K562 (cell line): ENCODE data around the gene PPP1CC. TPM values are rescaled to one million over a fixed set of nuclear protein-coding genes. Genes with fewer than 3 reads are reported as not detected.

Source experiments
- ATAC-seq: fragments of 200-7000 bp; cut with Tn5 transposase; 3 replicates; pipeline ENCODE4 v1.9.1; 2020; ENCODE audit warnings: moderate library complexity
- BruUV-seq: library from RNA; stranded (reverse); fragments of 400-500 nt; replicated peaks from 2 replicates; lab custom pipeline; 2021; lab: Mats Ljungman, UMichigan
- CTCF ChIA-PET: fragments of 300-600 bp; formaldehyde crosslinking; extraction: SDS; loops from one replicate; lab custom pipeline; 2021; ENCODE audit warnings: low intra/inter-chr PET ratio; lab: Yijun Ruan, JAX
- POLR2A ChIA-PET: fragments of 300-600, 350-650 bp; sonication (Branson Sonifier 250); formaldehyde crosslinking; extraction: SDS; loops from one replicate; lab custom pipeline; 2021; ENCODE audit warnings: antibody characterized with exemption, inconsistent platforms; lab: Yijun Ruan, JAX
- DNase-seq, 4 experiments: peaks; one replicate each; pipeline versions ENCODE4 v3.0.0 to v3.0.0-alpha.2; 2011 to 2018; ENCODE audit warnings: low spot score in 3 of 4, mixed read lengths in 3 of 4; ENCODE audit errors: extremely low read depth in 1 of 4
- FAIRE-seq: peaks from 2 replicates; lab custom pipeline; 2011; peaks lifted over from hg19 to GRCh38; lab: Jason Lieb, UNC
- H2AFZ ChIP-seq: 2 replicates; pipeline ENCODE4 v1.6.0; 2011; ENCODE audit warnings: low read depth, low read length, control low read depth, inconsistent platforms
- H3K27ac ChIP-seq: fragments of 200-600 bp; 3 replicates; pipeline ENCODE4 v1.8.0; 2011; ENCODE audit warnings: low read depth, mild to moderate bottlenecking, control low read depth, inconsistent platforms, low read length, moderate library complexity, mixed read lengths; ENCODE audit errors: extremely low read depth
- H3K27me3 ChIP-seq, 2 experiments: fragments of 300-600 bp in 1 of 2; 2 replicates in 1 of 2; 3 replicates in 1 of 2; pipeline versions ENCODE4 v1.6.0 to v1.8.0; 2011; ENCODE audit warnings: inconsistent platforms in 2 of 2, low read length in 2 of 2, mild to moderate bottlenecking in 1 of 2, mixed read lengths in 1 of 2, moderate library complexity in 1 of 2; ENCODE audit not compliant: control insufficient read depth in 2 of 2, insufficient read depth in 2 of 2
- H3K36me3 ChIP-seq: fragments of 300-600 bp; 3 replicates; pipeline ENCODE4 v1.8.0; 2011; ENCODE audit warnings: mild to moderate bottlenecking, low read length, inconsistent platforms; ENCODE audit not compliant: control insufficient read depth, insufficient read depth
- H3K4me1 ChIP-seq, 2 experiments: fragments of 200-600 bp in 1 of 2; replicated peaks in 1 of 2; 2 replicates in 1 of 2; 3 replicates in 1 of 2; pipeline versions ENCODE4 v1.5.1 to v1.8.0; 2011; ENCODE audit warnings: inconsistent platforms in 2 of 2, low read length in 2 of 2, mild to moderate bottlenecking in 1 of 2, mixed read lengths in 1 of 2, moderate library complexity in 1 of 2; ENCODE audit not compliant: control insufficient read depth in 2 of 2, insufficient read depth in 2 of 2
- H3K4me2 ChIP-seq: 2 replicates; pipeline ENCODE4 v1.6.1; 2011; ENCODE audit warnings: low read length, control low read depth, inconsistent platforms, mixed read lengths; ENCODE audit not compliant: insufficient read depth
- H3K4me3 ChIP-seq: fragments of 200-600 bp; sonication (generic), shearing (Covaris generic); 2 replicates; pipeline ENCODE4 v1.5.1; 2016; ENCODE audit warnings: control low read depth, inconsistent platforms
- H3K79me2 ChIP-seq: fragments of 200-600 bp; 3 replicates; pipeline ENCODE4 v1.8.0; 2011; ENCODE audit warnings: low read length, inconsistent platforms; ENCODE audit not compliant: control insufficient read depth, insufficient read depth
- H3K9ac ChIP-seq, 2 experiments: 2 replicates each; pipeline versions ENCODE4 v1.6.0 to v1.6.1; 2011; ENCODE audit warnings: low read depth in 2 of 2, low read length in 2 of 2, control low read depth in 1 of 2, inconsistent platforms in 1 of 2, mild to moderate bottlenecking in 1 of 2, mixed read lengths in 1 of 2; ENCODE audit not compliant: insufficient read depth in 1 of 2
- H3K9me1 ChIP-seq: one replicate; pipeline ENCODE4 v1.6.0; 2011; ENCODE audit warnings: inconsistent platforms, mild to moderate bottlenecking, low read length, moderate library complexity; ENCODE audit not compliant: control insufficient read depth, insufficient read depth
- H3K9me3 ChIP-seq: replicated peaks from 2 replicates; pipeline ENCODE4 v1.5.1; 2011; ENCODE audit warnings: low read depth, low read length, inconsistent platforms; ENCODE audit not compliant: control insufficient read depth, insufficient read depth
- H4K20me1 ChIP-seq: replicated peaks from 2 replicates; pipeline ENCODE4 v1.6.1; 2011; ENCODE audit warnings: low read length, inconsistent platforms, mixed read lengths; ENCODE audit not compliant: control insufficient read depth, insufficient read depth
- CTBP1 ChIP-seq: fragments of 450-650 bp; IDR thresholded peaks from 2 replicates; pipeline ENCODE4 v1.6.1; 2016; ENCODE audit warnings: borderline replicate concordance
- E2F3 ChIP-seq: fragments of 250-450 bp; sonication (Bioruptor Pico); IDR thresholded peaks from 2 replicates; pipeline ENCODE4 v1.4.0; 2020; ENCODE audit warnings: mild to moderate bottlenecking
- E2F8 ChIP-seq: fragments of 450-650 bp; IDR thresholded peaks from 2 replicates; pipeline ENCODE4 v1.7.1; 2018; ENCODE audit warnings: mild to moderate bottlenecking, low read depth; ENCODE audit not compliant: partially characterized antibody
- EP400 ChIP-seq: fragments of 450-650 bp; IDR thresholded peaks from 2 replicates; pipeline ENCODE4 v1.6.1; 2017; ENCODE audit warnings: antibody characterized with exemption, mild to moderate bottlenecking, moderate library complexity
- L3MBTL2 ChIP-seq: fragments of 450-650 bp; IDR thresholded peaks from 2 replicates; pipeline ENCODE4 v1.6.1; 2016; ENCODE audit warnings: mild to moderate bottlenecking, moderate library complexity
- TCF3 ChIP-seq: sonication (generic); formaldehyde crosslinking; IDR thresholded peaks from 2 replicates; pipeline ENCODE4 v1.4.0; 2020; ENCODE audit warnings: mild to moderate bottlenecking, missing genetic modification reagents
- ZBTB33 ChIP-seq: sonication (generic); formaldehyde crosslinking; IDR thresholded peaks from 2 replicates; pipeline ENCODE4 v1.8.1; 2023; ENCODE audit warnings: mild to moderate bottlenecking, missing genetic modification reagents
- ZC3H8 ChIP-seq: fragments of 450-650 bp; IDR thresholded peaks from 2 replicates; pipeline ENCODE4 v1.6.1; 2017
- WGBS: fragments of 100-300 bp; shearing (Covaris generic); methylation state at CpG from one replicate; pipeline ENCODE4 v1.1.6; 2016; ENCODE audit warnings: low coverage, mixed read lengths; ENCODE audit not compliant: insufficient coverage; ENCODE audit errors: missing lambda C conversion rate; 5-methylcytosine and 5-hydroxymethylcytosine counted together
- in situ Hi-C: fragments of 300-500 bp; cut with MboI; formaldehyde crosslinking; loops from 4 replicates; pipeline ENCODE4 v1.15.0; 2018; ENCODE audit warnings: inconsistent platforms, mixed read lengths
- intact Hi-C: fragments of 100-400 bp; cut with micrococcal nuclease; formaldehyde crosslinking; loops from 2 replicates; pipeline ENCODE4 v1.14.2; 2022
- polyA plus RNA-seq, 8 experiments: library from polyadenylated mRNA; depleted of rRNA in 4 of 8; stranded (reverse) in 5 of 8; unstranded in 3 of 8; fragments of >200 nt; fragmentation: Nextera tagmentation in 2 of 8; fragmentation: Illumina TruSeq in 1 of 8; extraction: Ambion mirVana in 2 of 8; extraction: Trizol in 1 of 8; gene quantifications; 2 replicates each; pipeline versions ENCODE4 v1.2.1 to v1.2.3, GENCODE V29; 2011 to 2014; ENCODE audit warnings: inconsistent platforms in 1 of 8, missing spikeins in 1 of 8
- total RNA-seq, 7 experiments: library from RNA; depleted of rRNA in 6 of 7; stranded (reverse); fragments of >200 nt in 6 of 7; fragmentation: Illumina TruSeq in 2 of 7; extraction: Trizol in 2 of 7; gene quantifications; 2 replicates each; pipeline versions ENCODE4 v1.2.1 to v1.2.3, GENCODE V29; 2011 to 2021; ENCODE audit warnings: low replicate concordance in 1 of 7
- TF ChIP-seq, protein P1 (sequence below): fragments of 250-450 bp; sonication (Bioruptor Pico); IDR thresholded peaks from 2 replicates; pipeline ENCODE4 v1.5.0; 2020; ENCODE audit warnings: mild to moderate bottlenecking
- TF ChIP-seq, protein P2 (sequence below): sonication (generic); formaldehyde crosslinking; IDR thresholded peaks from 2 replicates; pipeline ENCODE4 v1.9.0; 2022; ENCODE audit warnings: mild to moderate bottlenecking, missing genetic modification reagents
- TF ChIP-seq, protein P3 (sequence below): IDR thresholded peaks from 2 replicates; pipeline ENCODE4 v1.6.1; 2014; ENCODE audit warnings: antibody characterized with exemption

Gene PPP1CC
- total and polyA plus RNA-seq, 9 of the 15 experiments (the other 6 are each of a cell fraction or from before 2014, with no cell fraction given): 67.4 to 286 (median 195) TPM

- no peak overlapping the region for H3K4me3 ChIP-seq
- BruUV-seq: no TSS peak
- 15% methylated on average over 23 of the region's 38 CpGs for WGBS
- ChIA-PET CTCF (no interaction called here), POLR2A (interaction anchor here (0.9 kb wide), 1 partner anchor 8 kb away, joined by 3 read pairs; no protein-coding TSS in a partner anchor)
- FAIRE-seq: peak; percentile 74
- DNase-seq: peak; percentile 34 to 61 (median 46)
- ATAC-seq: peak; percentile 69
- H3K4me2 ChIP-seq: peak overlapping the region; percentile 64
- in situ Hi-C loops (no loop called here), intact Hi-C loops (no loop called here)
- H3K79me2 ChIP-seq: no peaks in the 10 kb centered on the region
- H2AFZ ChIP-seq: peak overlapping the region; percentile 89
- H3K9me1 ChIP-seq: peaks cover 5% of the 10 kb centered on the region
- peak overlapping the region in 1 of 2 experiments; percentile 87; a peak in 2 of 4 replicates for H3K9ac ChIP-seq
- peaks cover 33 to 42% of the 10 kb centered on the region in 2 experiments for H3K4me1 ChIP-seq
- no peaks in the 10 kb centered on the region; the same call in none of the 2 replicates for H4K20me1 ChIP-seq
- no peaks in the 10 kb centered on the region for H3K36me3 ChIP-seq
- no peaks in the 10 kb centered on the region for H3K9me3 ChIP-seq
- H3K27me3 ChIP-seq: peaks cover 14 to 30% of the 10 kb centered on the region in 2 experiments; a peak in 4 of 5 replicates
- H3K27ac ChIP-seq: 0 out of 3 replicates have a peak overlapping the region, but pooled peaks have one; percentile 5
- TF ChIP-seq, protein P1, sequence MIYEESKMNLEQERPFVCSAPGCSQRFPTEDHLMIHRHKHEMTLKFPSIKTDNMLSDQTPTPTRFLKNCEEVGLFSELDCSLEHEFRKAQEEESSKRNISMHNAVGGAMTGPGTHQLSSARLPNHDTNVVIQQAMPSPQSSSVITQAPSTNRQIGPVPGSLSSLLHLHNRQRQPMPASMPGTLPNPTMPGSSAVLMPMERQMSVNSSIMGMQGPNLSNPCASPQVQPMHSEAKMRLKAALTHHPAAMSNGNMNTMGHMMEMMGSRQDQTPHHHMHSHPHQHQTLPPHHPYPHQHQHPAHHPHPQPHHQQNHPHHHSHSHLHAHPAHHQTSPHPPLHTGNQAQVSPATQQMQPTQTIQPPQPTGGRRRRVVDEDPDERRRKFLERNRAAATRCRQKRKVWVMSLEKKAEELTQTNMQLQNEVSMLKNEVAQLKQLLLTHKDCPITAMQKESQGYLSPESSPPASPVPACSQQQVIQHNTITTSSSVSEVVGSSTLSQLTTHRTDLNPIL: no peak
- peak; percentile 47; the same call in 1 of the 2 replicates for TF ChIP-seq ZBTB33 (CRISPR knock-in tag)
- TF ChIP-seq E2F8: no peak
- no peak for TF ChIP-seq ZC3H8
- TF ChIP-seq, protein P2, sequence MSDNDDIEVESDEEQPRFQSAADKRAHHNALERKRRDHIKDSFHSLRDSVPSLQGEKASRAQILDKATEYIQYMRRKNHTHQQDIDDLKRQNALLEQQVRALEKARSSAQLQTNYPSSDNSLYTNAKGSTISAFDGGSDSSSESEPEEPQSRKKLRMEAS (CRISPR knock-in tag): peak; percentile 77
- TF ChIP-seq TCF3: 0 out of 2 replicates have a peak, but pooled peaks have one; percentile 24
- TF ChIP-seq E2F3 (CRISPR knock-in tag): no peak
- TF ChIP-seq EP400: no peak
- peak; percentile 52; the same call in 1 of the 2 replicates for TF ChIP-seq L3MBTL2
- TF ChIP-seq CTBP1: peak; percentile 25; the same call in 1 of the 2 replicates
- TF ChIP-seq, protein P3, sequence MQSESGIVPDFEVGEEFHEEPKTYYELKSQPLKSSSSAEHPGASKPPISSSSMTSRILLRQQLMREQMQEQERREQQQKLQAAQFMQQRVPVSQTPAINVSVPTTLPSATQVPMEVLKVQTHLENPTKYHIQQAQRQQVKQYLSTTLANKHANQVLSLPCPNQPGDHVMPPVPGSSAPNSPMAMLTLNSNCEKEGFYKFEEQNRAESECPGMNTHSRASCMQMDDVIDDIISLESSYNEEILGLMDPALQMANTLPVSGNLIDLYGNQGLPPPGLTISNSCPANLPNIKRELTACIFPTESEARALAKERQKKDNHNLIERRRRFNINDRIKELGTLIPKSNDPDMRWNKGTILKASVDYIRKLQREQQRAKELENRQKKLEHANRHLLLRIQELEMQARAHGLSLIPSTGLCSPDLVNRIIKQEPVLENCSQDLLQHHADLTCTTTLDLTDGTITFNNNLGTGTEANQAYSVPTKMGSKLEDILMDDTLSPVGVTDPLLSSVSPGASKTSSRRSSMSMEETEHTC: no peak
Measured at GRCh38 chr12:110689281-110690126, 53.2 kb downstream of the PPP1CC start.
